ENCODE measurements around the gene TCP10L.
"Not testable (repeated sequence)": the region's sequence is repeated elsewhere in the genome, so short reads cannot be mapped to it uniquely, and the experiment has no call there.

TCP10L gene

DNA sequence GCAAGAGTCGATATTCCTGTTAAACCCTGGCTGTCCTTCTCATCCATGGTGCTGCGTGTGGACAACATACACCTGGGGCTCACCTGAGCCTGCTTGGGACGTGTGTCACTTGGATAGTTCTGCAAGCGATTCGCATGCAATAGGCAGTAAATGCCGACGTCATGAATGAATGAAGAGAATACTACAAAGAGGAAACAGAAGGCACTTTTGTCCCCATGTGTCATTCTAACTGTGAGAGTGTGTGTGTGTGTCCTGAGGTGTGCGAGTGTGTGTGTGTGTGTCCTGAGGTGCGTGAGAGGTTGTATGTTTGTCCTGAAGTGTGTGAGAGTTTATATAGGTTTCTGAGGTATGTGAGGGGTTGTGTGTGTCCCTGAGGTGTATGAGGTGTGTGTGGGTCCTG is 647 bp upstream of the TCP10L start:
- DNase-seq, result no peak

DNA sequence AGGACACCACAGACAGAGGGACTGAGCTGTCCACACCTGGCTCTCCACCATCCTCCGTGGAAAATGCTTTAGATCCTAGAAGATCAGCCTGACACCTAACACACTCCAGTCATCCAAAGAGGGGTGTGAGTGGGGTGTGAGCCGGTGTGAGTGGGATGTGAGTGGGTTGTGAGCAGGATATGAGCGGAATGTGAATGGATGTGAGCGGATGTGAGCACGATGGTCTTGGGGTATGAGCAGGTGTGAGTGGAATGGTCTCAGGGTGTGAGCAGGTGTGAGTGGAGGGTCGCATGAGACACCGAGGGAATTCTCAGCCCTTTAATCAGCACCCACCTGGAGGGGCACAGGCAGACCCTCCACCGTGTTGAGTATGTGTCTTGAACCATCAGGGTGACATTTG is 851 bp downstream of the TCP10L start:
- no peak for DNase-seq

DNA sequence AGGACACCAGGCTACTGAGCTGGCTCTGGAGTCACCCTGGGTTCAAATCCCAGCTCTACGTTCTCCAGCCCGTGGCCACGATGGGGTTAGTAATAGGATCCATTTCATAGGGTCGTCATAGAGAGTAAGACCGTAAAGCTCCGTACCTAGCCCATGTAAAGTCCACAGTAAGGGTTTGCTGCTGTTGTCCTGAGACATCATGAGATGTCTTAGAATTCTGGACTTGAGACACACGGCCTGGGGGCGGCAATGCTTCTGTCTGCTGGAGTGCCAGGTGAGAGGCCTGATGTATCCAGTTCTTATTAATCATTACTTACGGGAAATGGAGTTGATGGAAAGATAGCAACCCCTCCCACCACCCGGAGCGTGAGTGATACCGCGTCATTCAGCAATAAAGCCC is 3.6 kb downstream of the TCP10L start:
- DNase-seq, result no peak

DNA sequence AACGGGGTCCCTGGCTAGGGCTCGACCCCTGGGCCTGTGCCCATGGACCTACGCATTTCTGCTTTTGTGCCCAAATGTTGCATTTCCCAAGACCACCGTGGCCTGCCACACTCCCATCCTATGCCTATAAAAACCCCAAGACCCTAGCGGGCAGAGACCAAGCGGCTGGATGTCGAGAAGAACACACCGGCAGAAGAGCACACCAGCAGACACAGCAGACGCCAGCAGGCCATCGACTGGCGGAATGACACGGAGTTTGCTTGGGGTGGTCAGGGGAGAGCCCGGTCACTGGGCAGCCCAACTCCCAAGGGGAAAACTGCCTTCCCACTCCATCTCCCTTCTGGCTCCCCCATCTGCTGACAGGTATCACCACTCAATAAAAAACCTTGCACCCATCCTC is 4.4 kb downstream of the TCP10L start:
- no peak for DNase-seq

DNA sequence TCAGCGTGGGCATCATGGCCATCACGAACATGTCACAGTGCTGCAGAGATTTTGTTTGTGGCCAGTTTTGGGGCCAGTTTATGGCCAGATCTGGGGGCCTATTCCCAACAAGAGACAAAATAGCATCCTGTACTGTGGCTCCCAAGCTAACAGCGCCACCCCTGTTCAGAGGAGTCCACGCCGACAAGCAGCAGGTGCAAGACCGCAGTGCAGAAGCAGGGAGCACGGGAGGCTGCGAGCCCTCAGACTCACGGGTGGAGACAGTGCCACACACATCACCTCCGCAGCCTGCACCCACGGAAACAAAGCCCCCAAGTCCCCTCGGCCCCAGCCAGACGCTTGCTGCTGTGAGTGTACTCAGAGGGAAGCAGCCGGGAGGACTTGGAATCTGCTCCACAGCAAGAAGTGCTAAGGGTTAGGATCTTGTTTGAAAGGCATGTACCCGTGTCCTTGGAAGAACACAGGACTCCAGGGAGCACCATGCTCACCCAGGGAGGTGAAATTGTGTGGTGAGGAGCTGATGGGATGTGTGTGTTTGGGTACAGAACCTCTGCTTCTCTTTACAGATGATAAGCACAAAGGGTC is 7.1 kb downstream of the TCP10L start:
- no peak for DNase-seq

DNA sequence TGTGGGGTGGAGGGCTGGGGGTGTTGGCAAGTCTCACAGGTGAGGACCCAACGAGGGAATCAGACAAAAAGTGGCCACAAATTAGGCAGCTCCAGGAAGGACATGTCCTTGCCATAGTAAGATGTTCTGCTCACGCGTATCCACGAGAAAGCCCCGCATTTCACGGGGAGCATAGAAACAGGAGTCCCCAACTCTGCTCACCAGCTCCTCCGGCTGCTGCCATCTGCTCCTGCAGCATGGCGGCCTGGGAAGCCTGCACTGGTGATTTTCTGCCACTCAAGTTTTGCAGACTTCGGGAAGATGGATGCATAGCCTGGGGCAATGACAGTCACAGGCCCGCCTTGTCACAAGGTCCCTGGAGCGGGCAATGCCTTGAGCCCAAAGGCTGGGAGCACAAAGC is 9.3 kb downstream of the TCP10L start:
- no peak for DNase-seq

DNA sequence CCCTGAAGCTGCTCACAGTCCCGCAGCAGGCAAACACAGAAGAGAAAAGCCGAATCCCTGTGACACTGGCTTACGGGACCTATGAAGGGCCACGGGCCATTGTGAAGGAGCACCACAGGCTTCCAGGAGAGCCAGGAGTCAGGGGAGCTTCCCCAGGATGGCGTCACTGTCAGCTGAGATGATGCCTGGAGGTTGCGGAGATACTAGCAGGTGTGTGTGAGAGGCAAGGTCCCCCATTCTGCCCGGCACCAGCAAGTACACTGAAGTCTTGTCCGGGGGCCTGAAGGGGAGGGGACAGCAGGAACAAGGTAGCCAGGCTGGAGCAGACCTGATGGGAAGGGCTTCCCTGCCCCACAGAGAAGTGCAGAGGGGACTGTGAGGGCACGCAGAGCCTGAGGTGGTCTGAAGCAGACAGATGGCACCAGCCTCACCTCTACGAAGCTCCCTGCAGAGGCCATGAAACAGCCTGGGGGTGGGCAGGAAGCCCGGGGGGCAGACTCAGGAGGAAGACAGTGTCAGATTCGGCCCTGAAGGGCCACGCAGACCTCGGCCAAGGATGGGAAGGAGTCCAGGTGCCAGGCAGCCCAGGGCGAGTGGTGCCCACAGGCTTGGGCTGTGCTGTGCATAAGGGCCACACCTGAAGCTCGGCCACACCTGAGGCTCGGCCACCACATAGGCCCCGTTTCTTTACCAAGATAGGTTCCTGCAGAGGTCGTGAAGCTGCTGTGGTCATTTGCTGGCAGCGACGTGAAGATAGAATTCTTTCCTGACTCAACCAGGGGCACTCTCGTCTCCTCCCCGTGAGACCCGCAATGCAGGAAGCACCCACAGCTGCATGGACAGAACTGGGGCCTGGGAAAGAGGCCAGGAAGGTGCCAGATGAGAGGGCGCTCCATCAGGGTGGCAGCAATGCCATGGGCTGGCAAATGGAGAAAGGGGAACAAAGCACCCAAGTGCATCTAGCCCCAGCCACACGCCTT is 10.1 kb downstream of the TCP10L start:
- DNase-seq, result no peak

DNA sequence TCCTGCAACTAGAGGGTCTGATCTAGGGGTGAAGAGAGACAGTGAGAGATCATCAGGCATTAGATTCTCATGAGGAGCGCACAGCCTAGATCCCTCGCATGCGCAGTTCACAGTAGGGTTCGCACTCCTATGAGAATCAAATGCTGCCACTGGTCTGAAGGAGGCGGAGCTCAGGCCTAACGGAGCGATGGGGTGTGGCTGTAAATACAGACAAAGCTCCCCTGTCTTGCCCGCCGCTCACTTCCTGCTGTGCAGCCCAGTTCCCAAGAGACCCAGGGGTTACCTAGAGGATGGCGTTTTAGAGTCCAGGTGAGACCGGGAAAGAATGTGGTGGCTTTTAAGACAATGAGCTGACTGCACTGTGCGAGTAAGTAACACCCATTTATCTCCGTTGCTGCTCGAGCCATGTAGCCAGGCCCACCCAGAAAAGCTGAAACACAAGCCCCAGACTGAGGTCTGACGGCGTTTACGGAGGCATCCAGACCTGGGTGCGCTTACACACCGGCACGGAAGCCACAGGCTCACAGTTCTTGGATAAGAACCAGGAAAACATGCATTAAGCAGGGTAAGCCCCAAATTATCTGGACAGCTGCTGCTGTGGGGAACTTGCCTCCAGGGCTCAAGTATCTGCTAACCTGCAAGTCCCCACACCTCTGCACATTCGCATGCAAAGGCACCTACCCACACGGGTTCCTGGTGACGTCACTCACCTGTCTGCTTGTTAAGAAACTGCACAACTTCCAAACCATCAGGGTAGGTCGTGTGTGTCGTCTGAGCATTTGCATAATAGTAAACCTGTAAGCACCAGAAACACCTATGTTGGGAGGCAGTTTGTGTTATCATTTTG is 12.5 kb downstream of the TCP10L start:
- DNase-seq, result no peak

DNA sequence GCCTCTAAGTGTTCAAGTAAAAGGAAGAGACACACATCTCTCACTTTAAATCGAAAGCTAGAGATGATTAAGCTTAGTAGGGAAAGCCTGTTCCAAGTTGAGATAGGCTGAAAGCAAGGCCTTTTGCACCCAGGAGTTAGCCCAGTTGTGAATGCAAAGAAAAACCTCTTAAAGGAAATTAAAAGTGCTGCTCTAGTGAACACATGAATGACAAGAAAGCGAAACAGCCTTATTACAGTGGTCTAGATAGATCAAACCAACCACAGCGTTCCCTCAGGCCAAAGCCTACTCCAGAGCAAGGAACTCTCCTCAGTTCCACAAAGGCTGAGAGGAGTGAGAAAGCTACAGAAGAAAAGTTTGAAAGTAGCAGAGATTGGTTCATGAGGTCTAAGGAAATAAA is 14.9 kb downstream of the TCP10L start:
- DNase-seq, result no peak

DNA sequence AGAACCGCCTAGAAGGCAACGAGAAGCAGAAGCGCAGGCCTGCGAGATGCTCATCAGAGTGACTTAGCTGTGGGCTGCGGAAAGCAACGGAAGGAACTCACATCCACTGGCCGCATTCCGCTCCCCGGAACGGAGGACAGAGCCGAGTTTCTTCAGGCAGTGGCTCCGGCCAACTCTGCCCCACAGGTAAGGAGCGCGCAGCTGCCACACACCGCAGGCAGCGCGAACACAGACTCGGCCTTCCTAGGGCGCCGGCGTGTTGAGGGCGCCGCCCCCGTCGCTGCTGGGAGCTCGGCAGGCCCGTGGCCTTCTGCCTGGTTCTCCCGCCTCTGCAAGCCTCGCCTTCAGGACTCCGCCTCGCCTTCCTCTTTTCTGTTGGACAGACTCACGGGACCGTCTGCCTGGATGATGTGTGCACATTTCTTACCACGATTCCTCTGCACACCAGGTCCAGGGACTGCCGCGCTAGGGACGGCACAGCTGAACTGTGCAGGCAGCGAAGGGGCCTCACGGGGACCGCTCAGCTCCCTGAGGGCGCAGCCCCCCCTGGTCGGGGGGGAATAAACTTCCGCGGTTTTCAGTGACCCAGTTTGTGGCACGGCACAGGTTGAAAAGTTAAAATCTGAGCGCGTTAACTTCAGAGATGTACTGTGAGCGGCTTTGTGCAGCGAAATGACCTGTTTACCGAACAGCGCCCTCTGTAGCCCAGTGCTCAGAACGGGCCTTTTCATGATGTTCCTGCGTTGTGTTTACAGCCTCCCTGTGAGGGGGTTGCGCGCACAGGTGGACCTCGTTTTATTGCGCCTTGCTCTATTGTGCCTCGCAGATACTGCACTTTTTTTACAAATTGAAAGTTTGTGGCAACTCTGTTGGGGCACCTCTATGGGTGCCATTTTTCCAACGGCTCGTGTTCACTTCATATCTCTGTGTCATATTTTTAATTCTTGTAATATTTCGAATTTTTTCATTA is 15.8 kb downstream of the TCP10L start:
- DNase-seq, result peak; percentile 83

DNA sequence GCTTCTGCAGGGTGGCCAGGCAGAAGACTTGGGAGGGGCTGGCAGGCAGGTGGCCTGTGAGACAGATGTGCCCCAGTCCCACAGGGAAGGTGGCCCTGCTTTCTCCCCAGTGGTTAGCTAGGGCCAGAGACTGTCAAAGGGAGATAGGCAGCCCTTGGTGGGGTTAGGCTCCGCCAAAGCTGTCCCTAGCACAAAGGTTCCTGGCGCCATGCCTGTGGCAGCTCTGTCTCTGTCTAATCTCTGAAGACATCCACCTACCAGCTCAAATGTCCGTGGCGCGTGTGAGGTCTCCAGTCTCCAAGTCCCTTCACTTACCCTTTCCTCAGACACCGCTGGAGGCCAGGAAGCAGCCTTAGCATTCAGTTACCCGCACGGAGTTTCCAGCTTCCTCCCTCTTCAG is 17.7 kb downstream of the TCP10L start:
- DNase-seq, result no peak

DNA sequence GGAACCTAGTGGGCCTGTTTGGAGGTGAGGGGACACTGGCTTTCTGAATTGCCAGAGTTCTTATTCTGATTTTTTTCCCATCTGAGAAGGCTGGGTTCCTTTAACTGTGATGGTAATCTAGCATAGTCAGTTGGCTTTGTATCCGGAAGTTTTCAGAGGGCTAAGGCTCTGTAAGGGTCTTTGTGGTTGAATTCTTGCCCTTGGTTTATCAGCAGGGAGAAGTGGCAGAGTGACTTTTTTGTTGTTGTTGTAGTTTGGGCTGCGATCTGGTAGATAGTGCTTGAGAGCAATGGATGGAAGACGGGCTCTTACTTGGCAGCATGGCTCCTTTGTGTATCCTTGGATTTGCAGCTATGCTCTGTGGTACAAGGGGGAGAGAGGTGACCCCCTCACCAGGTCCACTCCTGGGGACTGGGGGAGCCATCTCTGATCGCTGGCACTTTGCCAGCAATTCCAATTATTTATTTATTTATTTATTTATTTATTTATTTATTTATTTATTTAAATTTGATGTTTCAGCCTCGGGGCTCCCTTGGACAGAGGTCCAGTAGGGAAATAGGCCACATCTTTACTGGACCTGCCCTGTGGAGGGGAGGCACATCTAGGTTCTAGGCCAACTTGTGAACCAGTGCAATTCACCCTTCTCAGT is 18.5 kb downstream of the TCP10L start:
- no peak for DNase-seq

DNA sequence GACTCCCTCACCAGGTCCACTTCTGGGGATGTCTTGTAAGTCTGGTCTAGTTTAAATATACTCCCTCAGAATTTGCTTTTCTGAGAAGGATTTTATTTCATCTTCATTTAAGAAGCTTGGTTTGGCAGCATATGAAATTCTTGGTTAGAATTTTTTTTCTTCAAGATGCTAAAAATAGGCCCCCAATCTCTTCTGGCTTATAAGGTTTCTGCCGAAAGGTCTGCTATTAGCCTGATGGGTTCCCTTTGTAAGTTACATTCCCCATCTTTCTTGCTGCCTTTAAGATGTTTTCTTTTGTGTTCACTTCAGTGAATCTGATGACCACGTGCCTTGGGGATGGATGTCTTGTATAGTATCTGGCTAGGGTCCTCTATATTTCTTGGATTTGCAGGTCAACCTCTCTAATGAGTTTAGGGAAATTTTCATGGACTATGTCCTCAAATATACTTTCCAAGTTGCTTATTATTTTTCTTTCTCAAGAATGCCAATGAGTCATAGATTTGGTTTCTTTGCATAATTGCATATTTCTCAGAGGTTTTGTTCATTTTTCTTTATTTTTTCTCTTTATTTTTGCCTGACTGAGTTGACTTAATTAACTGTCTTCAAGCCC is 19.4 kb downstream of the TCP10L start:
- no peak for DNase-seq

DNA sequence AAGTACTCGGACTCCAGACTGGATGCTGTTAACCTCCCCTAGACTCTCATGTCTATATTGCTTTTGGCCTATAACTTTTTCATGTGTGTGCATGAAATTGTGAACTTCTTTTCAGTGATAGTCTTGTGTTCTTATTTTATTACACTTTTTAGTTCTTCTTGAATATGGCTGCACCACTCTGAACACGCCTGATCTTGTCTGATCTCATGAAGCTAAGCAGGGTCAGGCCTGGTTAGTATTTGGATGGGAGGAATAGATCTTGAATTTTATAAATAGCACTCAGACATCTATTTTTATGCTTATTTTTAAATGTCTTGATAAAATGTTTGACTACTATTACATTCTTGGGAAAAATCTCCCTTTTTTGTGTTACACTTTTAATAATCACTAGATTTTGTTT is 22.4 kb downstream of the TCP10L start:
- DNase-seq, result no peak

DNA sequence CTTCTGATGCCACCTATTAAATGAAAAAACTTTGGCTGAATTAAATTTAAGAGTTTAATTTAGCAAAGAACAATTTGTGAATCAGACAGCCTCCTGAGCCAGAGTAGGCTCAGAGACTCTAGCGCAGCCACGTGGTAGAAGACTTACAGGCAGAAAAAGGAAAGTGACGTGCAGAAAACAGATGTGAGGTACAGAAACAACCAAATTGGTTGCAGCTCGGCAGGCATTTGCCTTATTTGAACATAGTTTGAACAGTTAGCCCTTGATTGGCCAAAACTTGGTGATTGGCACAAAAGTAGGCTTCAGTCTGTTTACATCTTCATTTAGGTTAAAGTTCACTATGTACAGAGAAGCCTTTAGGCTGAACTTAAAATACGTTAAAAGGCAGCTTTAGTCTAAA is 22.9 kb downstream of the TCP10L start:
- DNase-seq, result no peak

DNA sequence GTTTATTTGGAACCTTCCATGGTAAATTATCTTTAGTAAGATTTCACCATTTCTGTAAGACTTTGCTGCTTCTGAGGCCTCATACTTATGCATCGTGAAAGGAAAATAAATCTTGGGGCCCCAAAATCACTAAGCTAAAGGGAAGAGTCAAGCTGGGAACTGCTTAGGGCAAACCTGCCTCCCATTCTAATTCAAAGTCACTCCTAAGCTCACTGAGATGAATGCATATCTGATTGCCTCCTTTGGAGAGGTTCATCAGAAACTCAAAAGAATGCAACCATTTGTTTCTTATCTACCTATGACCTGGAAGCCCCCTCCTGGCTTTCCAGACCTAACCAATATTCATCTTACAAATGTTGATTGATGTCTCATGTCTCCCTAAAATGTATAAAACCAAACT is 23.8 kb downstream of the TCP10L start:
- DNase-seq, result not testable (repeated sequence)

DNA sequence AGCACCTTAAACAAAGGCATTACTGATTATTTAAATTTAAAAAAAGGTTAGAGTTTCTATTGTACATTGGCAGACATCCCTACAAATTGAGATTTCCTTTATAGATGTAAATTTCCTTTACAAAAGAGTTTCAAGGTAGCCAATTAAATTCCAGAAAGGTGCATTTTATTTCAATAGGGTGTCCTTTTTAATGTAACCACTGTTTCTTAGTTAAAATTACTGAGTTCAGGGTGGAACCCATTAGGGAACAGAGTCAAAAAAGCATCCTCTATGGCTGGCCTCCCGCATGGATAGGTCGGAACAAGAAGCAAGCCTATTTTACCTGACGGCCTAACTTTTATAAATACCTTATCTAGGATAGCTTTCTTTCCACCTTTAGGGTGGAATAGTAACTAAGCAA is 24.4 kb downstream of the TCP10L start:
- DNase-seq, result no peak

DNA sequence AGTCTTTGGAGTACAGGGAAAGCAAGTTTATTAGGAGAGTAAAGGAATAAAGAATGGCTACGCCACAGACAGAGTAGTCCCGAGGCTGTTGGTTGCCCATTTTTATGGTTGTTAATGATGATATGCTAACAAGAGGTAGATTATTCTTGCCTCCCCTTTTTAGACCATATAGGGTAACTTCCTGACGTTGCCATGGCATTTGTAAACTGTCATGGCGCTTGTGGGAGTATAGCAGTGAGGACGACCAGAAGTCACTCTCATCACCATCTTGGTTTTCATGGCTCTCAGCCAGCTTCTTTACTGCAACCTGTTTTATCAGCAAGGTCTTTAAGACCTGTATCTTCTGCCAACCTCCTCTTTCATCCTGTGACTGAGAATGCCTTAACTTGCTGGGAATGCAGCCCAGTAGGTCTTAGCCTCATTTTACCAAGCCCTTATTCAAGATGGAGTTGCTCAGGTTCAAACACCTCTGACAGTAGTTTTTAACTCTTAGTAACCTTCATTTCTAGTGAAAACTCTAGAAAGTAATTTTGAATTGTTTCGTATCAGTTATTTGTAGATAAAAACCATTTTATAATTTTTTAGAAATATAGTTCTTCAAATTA is 26.2 kb downstream of the TCP10L start:
- DNase-seq, result no peak

DNA sequence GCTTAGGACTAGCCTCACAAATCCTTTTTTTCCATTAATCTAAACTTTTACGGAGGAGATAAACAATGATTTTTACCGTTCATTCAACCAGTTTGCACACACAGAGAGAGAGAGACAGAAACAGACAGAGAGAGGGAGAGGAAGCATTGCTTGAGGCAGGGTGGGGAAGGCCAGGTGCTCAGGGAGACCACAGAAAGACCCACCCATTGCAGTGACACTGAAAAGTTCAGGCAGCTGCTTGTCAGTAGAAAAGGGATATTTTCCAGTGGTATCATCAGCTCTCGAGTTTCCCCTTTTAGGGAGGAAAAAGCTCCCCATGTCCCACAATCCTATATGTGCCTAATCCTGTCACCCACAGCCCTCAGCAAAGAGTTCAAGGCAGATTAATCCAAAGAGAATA is 27.2 kb downstream of the TCP10L start:
- DNase-seq, result no peak

DNA sequence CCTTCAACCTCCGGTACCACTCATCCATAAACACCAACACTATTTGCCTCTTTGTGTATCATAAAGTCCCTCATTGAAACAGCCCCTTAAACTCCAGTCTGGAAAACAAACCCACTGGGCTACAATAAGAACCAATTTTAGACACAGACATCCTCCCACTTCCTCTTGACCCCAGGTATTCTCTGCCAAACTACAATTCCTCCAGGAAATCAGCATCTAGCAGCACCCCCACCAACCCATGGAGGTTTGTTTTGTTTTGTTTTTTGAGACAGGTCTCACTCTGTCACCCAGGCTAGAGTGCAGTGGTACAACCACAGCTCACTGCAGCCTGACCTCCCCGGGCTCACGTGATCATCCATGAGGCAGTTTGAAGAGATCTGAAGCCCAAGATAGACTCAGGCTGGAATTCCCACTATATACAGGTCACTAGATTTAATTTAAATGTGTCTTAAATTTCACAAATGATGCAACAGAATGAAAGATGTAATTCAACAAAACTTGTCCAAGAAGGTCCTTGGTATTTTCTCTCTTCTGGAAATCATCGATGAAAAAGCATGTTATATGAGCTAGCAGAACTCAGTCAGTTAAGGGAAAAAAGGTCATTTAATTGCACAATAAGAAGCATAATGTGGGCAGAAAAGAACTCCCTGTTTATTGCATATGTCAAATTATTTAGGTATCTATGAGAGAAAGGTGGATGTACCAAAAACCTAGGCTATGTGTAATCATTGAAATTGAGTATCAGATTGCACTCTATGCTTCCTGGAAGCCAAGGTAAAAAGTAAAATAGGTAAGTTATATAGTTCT is 30.3 kb downstream of the TCP10L start:
- DNase-seq, result no peak

Data from right hindlimb (tissue), 1 donor.